ENCODE measurements around the gene RAB21.

GRCh38 chr12:71767183-71767582, 12.5 kb downstream of the RAB21 start:
- no peak for TF ChIP-seq GATA2 (IDR thresholded peaks at IDR 0.05; ENCODE audit: low read depth, low read length)
- TF ChIP-seq GATA3 (IDR thresholded peaks at IDR 0.05; ENCODE audit: low read depth, low read length), result no peak

Measured in SH-SY5Y (cell line).